Measurements from ENCODE around the gene CA11. TPM values are rescaled to one million over a fixed set of nuclear protein-coding genes. Genes with fewer than 3 reads are reported as not detected.
A peak's percentile ranks its signal among the peaks of the same experiment; 100 is the strongest.
"Not testable (repeated sequence)": the region's sequence is repeated elsewhere in the genome, so short reads cannot be mapped to it uniquely, and the experiment has no call there.

Gene CA11
- total RNA-seq, 2 donors from 2014 or later = 1.4 to 2.7 TPM

DNA sequence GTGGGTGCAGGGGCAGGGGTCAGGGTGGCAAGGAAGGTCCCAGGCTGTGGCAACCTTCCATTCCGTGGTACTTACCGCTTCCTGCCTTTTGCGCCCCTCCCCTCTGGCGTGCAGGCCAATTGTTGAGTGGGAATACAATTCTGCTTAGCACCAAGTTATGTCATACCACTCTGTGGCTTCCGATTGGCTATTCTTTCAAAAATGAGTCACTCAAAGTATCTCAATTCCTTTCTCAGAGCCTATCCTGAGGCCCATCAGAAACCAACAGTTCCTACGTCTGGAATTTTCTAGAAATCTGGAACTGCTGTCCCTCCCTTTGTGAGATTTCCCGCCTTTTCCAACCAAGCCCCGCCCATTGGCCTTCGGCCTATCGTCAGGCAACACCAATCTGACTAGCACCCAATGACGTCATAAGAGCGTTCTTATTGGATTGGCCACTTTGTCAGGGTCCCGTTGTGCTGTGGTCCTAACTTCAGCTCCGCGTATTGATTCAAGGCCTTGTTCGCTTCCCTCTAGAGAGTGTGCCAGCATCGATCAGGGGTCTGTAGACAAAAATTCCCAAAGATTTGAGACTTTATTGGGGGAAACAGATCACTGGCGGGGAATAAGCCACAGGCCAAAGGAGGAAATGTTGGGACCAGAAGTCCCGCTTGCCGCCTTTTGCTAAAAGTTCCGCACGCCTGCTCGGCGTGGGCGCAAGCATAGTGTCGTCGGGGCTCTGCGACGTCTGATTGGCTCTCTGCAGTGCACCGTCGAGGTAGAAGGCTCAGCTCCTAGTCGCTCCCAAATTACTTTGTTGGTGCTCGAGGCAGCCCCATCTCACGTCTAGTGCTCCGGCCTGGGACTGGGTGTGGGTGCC, 15.1 kb upstream of the CA11 start:
- Histone ChIP-seq H3K27ac (no peak overlapping the region), H3K36me3 (no peaks in the 10 kb centered on the region), H3K4me1 (no peaks in the 10 kb centered on the region), H3K9me3 (no peaks in the 10 kb centered on the region), H3K4me3 (peak overlapping the region; percentile 2), H3K27me3 (no peaks in the 10 kb centered on the region), H3K9ac (ENCODE audit: low read depth in 2 of 2, low read length in 2 of 2) (no peak overlapping the region)
- TF ChIP-seq CTCF (IDR thresholded peaks at IDR 0.05) = no peak
- intact Hi-C loops (cut with DNase I) = no loop called here
- DNase-seq = peak; percentile 80

- intact Hi-C loops (cut with DNase I) = no loop called here
- H3K27me3 ChIP-seq = no peaks in the 10 kb centered on the region
- H3K4me1 ChIP-seq = no peaks in the 10 kb centered on the region
- no peak for TF ChIP-seq CTCF (IDR thresholded peaks at IDR 0.05)
- H3K9me3 ChIP-seq = no peaks in the 10 kb centered on the region
- H3K4me3 ChIP-seq = no peak overlapping the region
- H3K9ac ChIP-seq (ENCODE audit: low read depth in 2 of 2, low read length in 2 of 2) = no peak overlapping the region
- H3K27ac ChIP-seq = no peak overlapping the region
- no peak for DNase-seq
- no peaks in the 10 kb centered on the region for H3K36me3 ChIP-seq
Measured at GRCh38 chr19:48659768-48660167, 13.8 kb upstream of the CA11 start.

GRCh38 chr19:48658483-48658882, 12.5 kb upstream of the CA11 start:
- peak overlapping the region; percentile 9 for H3K27ac ChIP-seq
- no peak for DNase-seq
- no peaks in the 10 kb centered on the region for H3K9me3 ChIP-seq
- no peaks in the 10 kb centered on the region for H3K27me3 ChIP-seq
- no peak for TF ChIP-seq CTCF (IDR thresholded peaks at IDR 0.05)
- intact Hi-C loops (cut with DNase I) = no loop called here
- H3K9ac ChIP-seq (ENCODE audit: low read depth in 2 of 2, low read length in 2 of 2) = no peak overlapping the region
- H3K4me3 ChIP-seq = no peak overlapping the region
- H3K4me1 ChIP-seq = no peaks in the 10 kb centered on the region
- no peaks in the 10 kb centered on the region for H3K36me3 ChIP-seq

GRCh38 chr19:48657828-48658227, 11.8 kb upstream of the CA11 start:
- H3K36me3 ChIP-seq; H3K4me3 ChIP-seq; H3K4me1 ChIP-seq; H3K27me3 ChIP-seq; H3K9ac ChIP-seq (ENCODE audit: low read depth in 2 of 2, low read length in 2 of 2); intact Hi-C loops (cut with DNase I); H3K9me3 ChIP-seq: not testable (repeated sequence)
- DNase-seq = peak; percentile 32
- H3K27ac ChIP-seq = peak overlapping the region; percentile 9

- intact Hi-C loops (cut with DNase I) = no loop called here
- H3K4me3 ChIP-seq = no peak overlapping the region
- no peak overlapping the region for H3K27ac ChIP-seq
- no peaks in the 10 kb centered on the region for H3K4me1 ChIP-seq
- TF ChIP-seq CTCF (IDR thresholded peaks at IDR 0.05) = no peak
- no peaks in the 10 kb centered on the region for H3K36me3 ChIP-seq
- no peaks in the 10 kb centered on the region for H3K27me3 ChIP-seq
- no peak overlapping the region for H3K9ac ChIP-seq (ENCODE audit: low read depth in 2 of 2, low read length in 2 of 2)
- H3K9me3 ChIP-seq = no peaks in the 10 kb centered on the region
- DNase-seq = no peak
Measured at GRCh38 chr19:48656840-48657474, 11.0 kb upstream of the CA11 start.

Measured in colonic mucosa (tissue), 4 donors.